GM21619 (cell line): ENCODE results near the gene FBF1.

Source experiments
- ATAC-seq: cut with Tn5 transposase; IDR thresholded peaks from one replicate; pipeline ENCODE4 v1.9.1; 2021; ENCODE audit not compliant: unreplicated experiment

The FBF1 gene

GRCh38 chr17:75950855-75951554 lies 10.2 kb upstream of the FBF1 start:
- no peak for ATAC-seq

GRCh38 chr17:75950421-75950820 lies 9.6 kb upstream of the FBF1 start:
- no peak for ATAC-seq

GRCh38 chr17:75945211-75945610 lies 4.4 kb upstream of the FBF1 start:
- ATAC-seq = no peak

GRCh38 chr17:75943491-75943890 lies 2.6 kb upstream of the FBF1 start:
- no peak for ATAC-seq

GRCh38 chr17:75942473-75942872 lies 1.6 kb upstream of the FBF1 start:
- ATAC-seq = no peak

- no peak for ATAC-seq
These were observed 589 bp upstream of the FBF1 start for GRCh38 chr17:75941442-75941819.

- no peak for ATAC-seq
These were observed 3.2 kb downstream of the FBF1 start for GRCh38 chr17:75937652-75938051.

- ATAC-seq = no peak
These were observed 7.0 kb downstream of the FBF1 start for GRCh38 chr17:75933808-75934207.

- ATAC-seq = no peak
These were observed 8.0 kb downstream of the FBF1 start for GRCh38 chr17:75932852-75933251.

- no peak for ATAC-seq
These were observed 9.8 kb downstream of the FBF1 start for GRCh38 chr17:75931062-75931461.

GRCh38 chr17:75927286-75927922 lies 13.4 kb downstream of the FBF1 start:
- ATAC-seq = no peak

GRCh38 chr17:75926456-75926855 lies 14.4 kb downstream of the FBF1 start:
- ATAC-seq = no peak

GRCh38 chr17:75925912-75926311 lies 14.9 kb downstream of the FBF1 start:
- no peak for ATAC-seq

GRCh38 chr17:75925103-75925502 lies 15.7 kb downstream of the FBF1 start:
- no peak for ATAC-seq

- ATAC-seq = no peak
These were observed 17.6 kb downstream of the FBF1 start for GRCh38 chr17:75922963-75923874.

- no peak for ATAC-seq
These were observed 18.5 kb downstream of the FBF1 start for GRCh38 chr17:75922173-75922961.

GRCh38 chr17:75921596-75921995 lies 19.2 kb downstream of the FBF1 start:
- no peak for ATAC-seq

GRCh38 chr17:75920045-75920560 lies 20.7 kb downstream of the FBF1 start:
- no peak for ATAC-seq

GRCh38 chr17:75919611-75920010 lies 21.2 kb downstream of the FBF1 start:
- no peak for ATAC-seq

GRCh38 chr17:75917917-75918445 lies 22.9 kb downstream of the FBF1 start:
- ATAC-seq = no peak
